Large intestine (tissue), 3 donors: ENCODE measurements around the gene PBX1. TPM values are rescaled to one million over a fixed set of nuclear protein-coding genes. Genes with fewer than 3 reads are reported as not detected.

ENCODE experiments used
- DNase-seq, 2 donors: peaks; one replicate each; pipeline versions ENCODE4 v3.0.0 to v3.0.0-alpha.2; 2013
- H3K27ac ChIP-seq: one replicate; pipeline ENCODE4 v1.5.1; 2013; ENCODE audit warnings: low read length
- H3K27me3 ChIP-seq: 2 replicates; pipeline ENCODE4 v1.6.1; 2013; ENCODE audit warnings: low read length; ENCODE audit not compliant: control insufficient read depth, insufficient read depth
- H3K36me3 ChIP-seq: 2 replicates; pipeline ENCODE4 v1.6.1; 2013; ENCODE audit warnings: low read length; ENCODE audit not compliant: control insufficient read depth, insufficient read depth
- H3K4me1 ChIP-seq: one replicate; pipeline ENCODE4 v1.6.1; 2013; ENCODE audit warnings: low read length; ENCODE audit not compliant: control insufficient read depth, insufficient read depth
- H3K4me3 ChIP-seq: one replicate; pipeline ENCODE4 v1.5.1; 2013; ENCODE audit warnings: low read length
- H3K9me3 ChIP-seq: one replicate; pipeline ENCODE4 v1.6.1; 2013; ENCODE audit warnings: mild to moderate bottlenecking, low read depth, low read length, moderate library complexity; ENCODE audit not compliant: control insufficient read depth
- WGBS: methylation state at CpG from one replicate; pipeline ENCODE4 v1.1.5; 2013; ENCODE audit warnings: low lambda C conversion rate; ENCODE audit not compliant: insufficient coverage; 5-methylcytosine and 5-hydroxymethylcytosine counted together
- polyA plus RNA-seq: library from polyadenylated mRNA; unstranded; fragments of 120-200 nt; gene quantifications from one replicate; pipeline ENCODE4 v1.2.1, GENCODE V29; 2013

PBX1 gene
- polyA plus RNA-seq, 1 donor, result 60.8 TPM

GRCh38 chr1:164637461-164638375, 78.7 kb downstream of the PBX1 start:
- no peaks in the 10 kb centered on the region for H3K27me3 ChIP-seq
- peak overlapping the region; percentile 95 for H3K27ac ChIP-seq
- H3K4me1 ChIP-seq, result peaks cover 72% of the 10 kb centered on the region
- WGBS, result no CpG with 5 or more reads among the region's 13 CpGs
- peak; percentile 70 to 78 for DNase-seq
- peaks cover 7% of the 10 kb centered on the region for H3K36me3 ChIP-seq
- H3K4me3 ChIP-seq, result no peak overlapping the region
- H3K9me3 ChIP-seq, result no peaks in the 10 kb centered on the region

- WGBS, result no CpG with 5 or more reads among the region's 14 CpGs
- Histone ChIP-seq H3K4me3 (no peak overlapping the region), H3K9me3 (no peaks in the 10 kb centered on the region), H3K4me1 (peaks cover 63% of the 10 kb centered on the region), H3K27me3 (no peaks in the 10 kb centered on the region), H3K36me3 (peaks cover 12% of the 10 kb centered on the region), H3K27ac (peak overlapping the region; percentile 95)
- DNase-seq, result peak; percentile 82 to 92
Measured at GRCh38 chr1:164638492-164639202, 79.7 kb downstream of the PBX1 start.

- H3K4me1 ChIP-seq, result peaks cover 44% of the 10 kb centered on the region
- no peak overlapping the region for H3K4me3 ChIP-seq
- no peaks in the 10 kb centered on the region for H3K27me3 ChIP-seq
- H3K9me3 ChIP-seq, result no peaks in the 10 kb centered on the region
- no CpG with 5 or more reads among the region's 5 CpGs for WGBS
- no peak for DNase-seq
- peaks cover 12% of the 10 kb centered on the region for H3K36me3 ChIP-seq
- H3K27ac ChIP-seq, result no peak overlapping the region
Measured at GRCh38 chr1:164640686-164641352, 81.8 kb downstream of the PBX1 start.

- no peak overlapping the region for H3K27ac ChIP-seq
- WGBS, result no CpG with 5 or more reads among the region's 5 CpGs
Measured at GRCh38 chr1:164641353-164641730, 82.4 kb downstream of the PBX1 start.

GRCh38 chr1:164643018-164643417, 84.0 kb downstream of the PBX1 start:
- 94% methylated on average over 3 of the region's 7 CpGs for WGBS
- Histone ChIP-seq H3K9me3 (no peaks in the 10 kb centered on the region), H3K4me1 (peaks cover 34% of the 10 kb centered on the region), H3K27ac (no peak overlapping the region), H3K27me3 (no peaks in the 10 kb centered on the region), H3K4me3 (no peak overlapping the region), H3K36me3 (peaks cover 12% of the 10 kb centered on the region)
- DNase-seq, result no peak

More at GRCh38 chr1:164641353-164641730, 82.4 kb downstream of the PBX1 start:
- DNase-seq, result no peak
- no peak overlapping the region for H3K4me3 ChIP-seq
- no peaks in the 10 kb centered on the region for H3K9me3 ChIP-seq
- peaks cover 39% of the 10 kb centered on the region for H3K4me1 ChIP-seq
- peaks cover 12% of the 10 kb centered on the region for H3K36me3 ChIP-seq
- H3K27me3 ChIP-seq, result no peaks in the 10 kb centered on the region

- H3K4me1 ChIP-seq, result peaks cover 34% of the 10 kb centered on the region
Measured at GRCh38 chr1:164644268-164644667, 85.3 kb downstream of the PBX1 start.

GRCh38 chr1:164644774-164645644, 86.0 kb downstream of the PBX1 start:
- Histone ChIP-seq H3K4me1 (peaks cover 34% of the 10 kb centered on the region), H3K27me3 (no peaks in the 10 kb centered on the region), H3K27ac (no peak overlapping the region), H3K9me3 (no peaks in the 10 kb centered on the region), H3K36me3 (peaks cover 12% of the 10 kb centered on the region), H3K4me3 (no peak overlapping the region)
- peak in 1 of 2 donors; percentile 10 for DNase-seq
- WGBS, result 71% methylated on average over 1 of the region's 6 CpGs

More at GRCh38 chr1:164644268-164644667, 85.3 kb downstream of the PBX1 start:
- Histone ChIP-seq H3K36me3 (peaks cover 12% of the 10 kb centered on the region), H3K27ac (no peak overlapping the region), H3K9me3 (no peaks in the 10 kb centered on the region), H3K4me3 (no peak overlapping the region), H3K27me3 (no peaks in the 10 kb centered on the region)
- 64% methylated on average over 2 of the region's 3 CpGs for WGBS
- no peak for DNase-seq

- no peaks in the 10 kb centered on the region for H3K9me3 ChIP-seq
- H3K27me3 ChIP-seq, result no peaks in the 10 kb centered on the region
- DNase-seq, result no peak
- 100% methylated on average over 1 of the region's 2 CpGs for WGBS
- H3K36me3 ChIP-seq, result peaks cover 11% of the 10 kb centered on the region
- H3K27ac ChIP-seq, result no peak overlapping the region
- H3K4me3 ChIP-seq, result no peak overlapping the region
- H3K4me1 ChIP-seq, result peaks cover 35% of the 10 kb centered on the region
Measured at GRCh38 chr1:164645921-164646320, 86.9 kb downstream of the PBX1 start.

- Histone ChIP-seq H3K4me1 (peaks cover 48% of the 10 kb centered on the region), H3K27ac (peak overlapping the region; percentile 46), H3K36me3 (peaks cover 6% of the 10 kb centered on the region), H3K9me3 (no peaks in the 10 kb centered on the region), H3K27me3 (no peaks in the 10 kb centered on the region), H3K4me3 (no peak overlapping the region)
- peak in 1 of 2 donors; percentile 70 for DNase-seq
- no CpG with 5 or more reads among the region's 6 CpGs for WGBS
Measured at GRCh38 chr1:164647211-164647610, 88.2 kb downstream of the PBX1 start.
